HG02973 (cell line): ENCODE data around the gene STON2.

Source experiments
- ATAC-seq: cut with Tn5 transposase; IDR thresholded peaks from one replicate; pipeline ENCODE4 v1.9.1; 2021; ENCODE audit warnings: moderate library complexity; ENCODE audit not compliant: unreplicated experiment

The STON2 gene

DNA sequence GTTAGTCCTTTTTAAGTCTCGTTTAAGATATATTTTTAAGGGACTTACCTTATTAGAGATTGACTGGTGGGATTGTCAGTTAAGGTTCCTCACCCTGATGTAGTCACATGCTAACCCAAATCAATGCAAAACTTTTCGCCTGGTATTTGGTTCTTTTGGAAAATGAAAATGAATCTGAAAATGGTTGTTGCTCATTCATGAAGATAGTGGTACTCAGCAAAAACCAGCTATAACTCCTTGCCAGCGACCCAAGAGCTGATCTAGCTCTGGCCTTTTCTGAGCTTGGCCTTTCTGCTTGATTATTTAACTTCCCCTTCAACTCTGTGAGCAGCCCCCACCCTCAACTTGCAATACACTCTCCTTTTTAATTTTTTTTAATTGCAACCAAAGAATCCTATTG lies 94.4 kb downstream of the STON2 start:
- ATAC-seq = no peak

DNA sequence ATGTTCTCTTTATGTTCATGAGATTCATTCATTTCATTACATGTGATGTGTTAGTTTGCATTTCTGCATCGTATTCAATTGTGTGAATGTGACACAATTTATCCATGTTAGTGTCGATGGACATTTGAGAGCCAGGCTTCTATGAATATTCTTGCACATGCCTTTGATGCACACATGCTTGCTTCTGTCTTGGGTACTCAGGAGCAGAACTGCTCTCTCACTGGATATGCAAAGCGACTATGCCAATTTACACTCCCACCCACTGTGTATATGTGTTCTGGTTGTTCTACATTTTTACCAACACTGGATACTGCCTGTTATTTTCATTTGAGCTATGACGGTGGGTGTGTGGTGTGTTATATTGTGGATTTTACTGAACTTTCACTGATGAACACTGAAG lies 95.1 kb downstream of the STON2 start:
- ATAC-seq = no peak

DNA sequence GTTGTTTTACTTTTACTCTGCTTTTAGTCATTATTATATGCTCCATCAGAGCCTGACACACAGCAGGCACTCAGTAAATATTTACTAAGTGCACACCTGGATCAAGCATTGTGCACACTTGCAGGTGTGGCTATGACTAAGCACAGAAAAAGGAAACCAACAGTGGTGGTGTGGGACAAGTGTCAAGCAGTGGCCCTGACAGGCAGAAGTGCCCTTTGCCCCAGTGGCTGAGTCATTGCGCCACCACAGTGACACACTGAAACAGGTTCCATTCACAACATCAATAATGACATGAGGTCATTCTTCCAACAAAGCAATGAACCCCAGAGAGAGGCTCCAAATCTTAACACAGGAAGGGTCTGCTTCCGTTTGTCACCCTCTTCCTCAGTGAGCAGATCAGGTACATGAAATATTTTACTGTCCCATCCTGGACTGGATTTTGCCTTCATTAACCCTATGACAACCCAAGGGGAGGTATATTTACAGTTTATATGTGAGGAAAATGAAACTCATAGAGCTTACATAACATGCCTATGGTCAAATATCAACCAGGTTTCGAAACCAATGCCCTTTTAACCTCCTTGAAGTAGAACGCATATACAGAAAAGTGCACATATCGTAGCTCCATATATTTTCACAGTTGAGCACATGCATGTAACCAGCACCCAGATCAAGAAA lies 96.7 kb downstream of the STON2 start:
- peak; percentile 95 for ATAC-seq

DNA sequence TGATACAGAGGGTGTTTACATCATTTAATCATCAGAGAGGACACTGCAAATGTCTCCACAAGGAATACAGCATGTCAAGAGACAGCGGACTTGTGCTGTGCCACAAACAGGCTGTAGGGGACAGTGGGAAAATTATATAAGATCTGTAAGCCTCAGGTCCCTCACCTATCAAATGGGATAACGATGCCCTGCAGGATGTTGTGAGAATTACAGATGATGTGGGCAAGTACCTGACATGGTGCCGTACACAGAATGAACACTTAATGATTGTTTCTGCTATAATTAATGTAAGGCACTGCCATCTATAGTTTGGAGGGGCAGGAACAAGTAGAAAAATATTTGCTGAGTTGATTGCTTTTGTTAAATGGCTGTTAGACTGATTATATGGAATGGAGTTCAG lies 97.5 kb downstream of the STON2 start:
- no peak for ATAC-seq

DNA sequence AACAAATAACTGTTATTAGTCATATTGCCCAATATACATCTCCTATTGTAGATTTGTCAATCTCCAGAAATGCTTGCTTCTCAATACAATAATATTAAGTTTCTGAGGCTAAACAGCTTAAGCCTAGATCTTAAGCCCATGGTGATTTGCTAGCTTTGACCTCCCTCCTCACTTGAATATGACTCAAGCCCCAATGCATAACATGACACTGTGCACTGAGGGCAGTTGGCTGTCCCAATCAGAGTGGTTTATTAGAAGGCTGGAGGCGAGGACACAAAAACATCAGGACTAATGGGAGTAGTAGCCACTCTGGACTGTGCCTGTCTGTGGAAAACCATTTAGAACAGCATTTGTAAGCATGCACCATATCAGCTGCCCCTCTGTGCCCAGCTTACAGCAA lies 98.3 kb downstream of the STON2 start:
- ATAC-seq = no peak

DNA sequence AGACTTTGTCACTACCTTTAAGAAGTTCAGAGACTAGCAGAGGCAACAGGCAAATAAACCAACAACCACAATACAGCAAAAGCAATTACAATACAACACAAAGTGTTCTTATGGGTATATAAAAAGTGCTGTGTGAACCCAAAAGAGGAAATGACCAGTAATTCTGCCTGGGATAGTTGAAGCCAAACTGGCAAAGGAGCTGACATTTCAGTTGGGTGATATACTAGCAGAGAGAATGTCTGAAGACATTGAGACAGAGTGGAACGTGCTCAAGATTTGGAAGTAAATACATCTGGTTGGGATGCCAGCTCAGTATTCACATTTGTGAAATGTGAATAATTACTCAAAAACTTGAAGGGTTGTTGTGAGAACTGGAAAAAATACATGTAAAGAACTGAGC lies 98.8 kb downstream of the STON2 start:
- no peak for ATAC-seq

DNA sequence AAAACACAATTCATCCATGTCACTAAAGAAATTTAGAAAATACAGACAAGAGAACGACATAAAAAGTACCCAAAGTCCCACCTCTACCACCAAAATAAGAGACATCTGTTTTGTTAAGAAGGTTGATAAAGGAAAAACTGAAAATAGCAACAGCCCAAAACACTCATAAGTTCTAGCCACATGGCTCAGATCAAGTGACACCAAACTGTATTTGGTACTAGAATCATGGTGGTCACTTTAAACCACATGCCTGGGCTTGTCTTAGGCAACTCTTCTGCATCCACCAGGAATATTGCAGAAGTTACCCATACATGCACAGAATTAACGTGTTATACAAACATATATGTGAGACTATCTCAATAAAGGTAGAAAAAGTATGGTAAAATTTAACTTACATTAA lies 101.2 kb downstream of the STON2 start:
- ATAC-seq = no peak

DNA sequence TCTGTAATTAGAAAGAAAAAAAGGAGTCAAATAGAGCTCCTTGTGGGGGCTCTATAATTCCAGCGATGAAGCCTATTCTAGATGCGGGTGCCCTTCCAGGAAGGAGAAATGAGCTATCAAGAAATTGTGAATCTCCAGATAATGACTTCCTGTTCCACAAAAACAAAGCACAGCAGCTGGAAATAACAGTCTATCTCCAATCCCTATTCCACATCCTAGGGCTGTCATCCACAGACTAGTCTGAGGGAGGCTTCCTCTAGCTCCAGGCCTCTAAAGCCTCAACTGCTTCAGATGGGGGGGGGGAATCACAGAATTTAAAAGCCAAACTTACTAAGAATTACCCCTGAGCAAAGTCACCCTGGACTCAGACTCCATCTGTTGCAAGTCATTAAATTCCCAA lies 102.0 kb downstream of the STON2 start:
- ATAC-seq = no peak

DNA sequence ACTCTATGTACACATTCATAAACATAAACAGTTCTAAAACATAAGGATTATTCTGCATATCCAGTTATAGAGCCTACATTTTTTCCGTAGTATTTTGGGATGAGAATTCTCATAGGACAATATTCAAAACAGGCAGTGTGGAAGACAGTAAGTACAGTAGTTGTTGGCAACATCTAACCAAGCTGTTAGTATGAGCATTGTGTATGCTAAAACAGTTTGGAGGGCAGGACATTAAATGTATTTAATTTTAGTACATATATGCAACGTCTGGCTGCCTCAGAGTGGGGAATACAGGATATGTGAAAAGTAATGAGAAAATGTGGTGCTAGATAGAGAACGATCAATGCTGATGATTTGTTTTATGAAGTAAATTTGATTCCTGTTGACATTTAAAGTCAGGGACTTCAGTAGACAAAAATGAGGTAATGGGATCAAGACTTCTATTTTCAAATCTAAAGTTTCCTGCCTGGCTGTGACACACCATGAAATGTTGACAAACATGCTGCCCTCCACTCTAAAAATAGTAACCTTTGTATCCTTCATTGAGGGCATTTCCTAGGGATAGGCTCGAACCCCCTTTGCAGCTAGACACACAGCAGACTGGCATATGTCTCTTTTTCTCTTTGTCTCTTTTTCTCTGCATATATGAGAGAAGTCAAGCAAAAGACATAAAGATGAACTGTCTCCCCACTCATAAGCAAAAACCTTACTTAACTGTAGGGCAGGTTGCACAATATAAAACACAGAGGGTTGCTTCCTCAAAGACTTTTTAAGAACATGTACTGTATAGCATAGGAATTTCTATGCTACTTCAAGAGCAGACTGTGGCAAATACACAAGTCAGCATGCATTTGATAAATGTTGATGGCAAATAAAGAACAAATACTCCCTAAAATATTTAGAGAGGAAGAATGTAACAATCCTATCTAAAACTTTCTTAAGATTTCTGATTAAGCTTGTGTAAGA lies 103.9 kb downstream of the STON2 start:
- no peak for ATAC-seq

DNA sequence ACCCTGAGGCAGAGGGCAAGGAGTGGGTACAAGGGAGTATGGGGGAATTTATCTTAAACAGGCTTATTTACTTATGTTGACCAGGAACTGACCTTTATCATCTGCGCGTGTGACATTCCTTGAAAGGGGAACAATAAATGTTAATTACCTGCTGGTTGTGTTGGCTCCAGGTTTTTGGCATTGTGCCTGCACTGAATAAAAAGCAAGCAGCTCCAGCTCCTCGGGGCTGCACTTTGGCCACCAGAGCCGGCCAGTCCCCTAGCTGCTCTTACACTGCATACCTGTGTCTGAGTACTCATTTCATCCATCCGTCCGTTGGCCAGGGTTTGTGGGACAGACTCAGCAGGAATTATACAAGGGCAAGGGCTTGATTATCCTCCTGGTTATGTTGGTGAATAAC lies 110.6 kb downstream of the STON2 start:
- ATAC-seq = no peak

DNA sequence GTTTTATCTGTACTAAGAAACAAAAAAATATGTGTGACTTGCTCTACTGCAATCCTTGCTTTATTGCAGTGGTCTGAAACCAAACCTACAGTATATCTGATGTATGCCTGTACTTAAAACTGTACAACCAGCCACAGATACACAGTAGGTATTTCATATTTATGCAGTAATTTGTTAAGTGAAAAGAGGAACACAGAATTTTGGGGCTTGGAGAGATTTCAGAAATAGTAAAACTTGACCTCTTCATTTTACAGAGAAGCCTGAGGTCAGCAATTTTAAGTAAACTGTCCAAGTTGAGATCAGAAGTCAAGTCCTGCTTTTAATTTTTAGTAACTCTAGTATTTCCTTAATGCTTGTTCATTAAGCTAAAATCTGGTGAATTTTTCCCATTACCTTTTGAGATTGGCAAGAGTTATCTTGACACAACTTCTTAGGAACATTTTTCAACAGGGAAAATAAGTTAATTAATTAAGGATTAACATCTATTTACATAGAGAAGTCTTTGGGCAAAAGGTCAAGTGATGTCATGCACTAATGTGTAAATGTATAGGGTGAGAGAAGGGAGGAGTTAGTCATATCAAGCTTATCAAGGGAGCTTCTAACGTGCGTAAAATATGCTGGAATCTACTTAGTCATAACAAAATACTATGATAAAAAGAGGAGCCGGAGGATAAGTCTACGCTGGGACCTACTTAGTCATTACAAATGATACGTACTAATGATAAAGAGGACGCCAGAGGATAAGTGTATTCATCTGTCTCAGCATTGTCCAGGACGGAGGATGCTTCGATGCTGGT lies 113.4 kb downstream of the STON2 start:
- ATAC-seq = no peak

DNA sequence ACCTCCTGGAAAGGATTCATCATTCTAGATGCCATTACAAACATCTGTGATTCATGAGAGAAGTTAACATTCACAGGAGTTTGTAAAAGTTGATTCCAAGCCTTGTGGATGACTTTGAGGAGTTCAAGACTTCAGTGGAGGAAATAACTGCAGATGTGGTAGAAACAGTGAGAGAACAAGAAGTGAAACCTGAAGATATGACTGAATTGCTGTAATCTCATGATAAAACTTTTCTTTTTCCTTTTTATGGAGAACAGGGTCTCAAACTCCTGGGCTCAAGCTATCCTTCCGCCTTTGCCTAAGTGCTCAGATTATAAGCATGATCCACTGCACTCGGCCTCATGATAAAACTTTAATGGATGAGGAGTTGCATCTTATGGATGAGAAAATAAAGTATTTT lies 114.9 kb downstream of the STON2 start:
- ATAC-seq = no peak

DNA sequence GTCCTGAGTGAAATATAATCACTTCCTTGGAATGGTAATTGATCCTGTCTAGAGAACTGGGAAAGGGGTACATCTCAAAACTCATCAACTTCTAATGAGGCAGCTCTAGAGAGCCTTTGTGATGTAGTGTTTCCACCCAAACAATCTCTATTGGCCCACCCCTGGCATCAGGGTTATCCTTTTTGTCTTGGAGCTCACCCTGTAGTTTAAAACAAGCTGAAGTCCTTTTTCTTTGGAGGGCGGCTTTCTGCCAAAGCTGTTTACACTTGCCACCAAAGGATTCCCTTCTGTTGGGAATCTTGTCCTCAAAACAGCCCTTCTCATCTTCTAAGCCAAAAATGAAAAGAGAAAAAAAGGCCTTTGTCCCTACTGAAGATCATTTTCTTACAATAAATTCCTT lies 118.8 kb downstream of the STON2 start:
- no peak for ATAC-seq

DNA sequence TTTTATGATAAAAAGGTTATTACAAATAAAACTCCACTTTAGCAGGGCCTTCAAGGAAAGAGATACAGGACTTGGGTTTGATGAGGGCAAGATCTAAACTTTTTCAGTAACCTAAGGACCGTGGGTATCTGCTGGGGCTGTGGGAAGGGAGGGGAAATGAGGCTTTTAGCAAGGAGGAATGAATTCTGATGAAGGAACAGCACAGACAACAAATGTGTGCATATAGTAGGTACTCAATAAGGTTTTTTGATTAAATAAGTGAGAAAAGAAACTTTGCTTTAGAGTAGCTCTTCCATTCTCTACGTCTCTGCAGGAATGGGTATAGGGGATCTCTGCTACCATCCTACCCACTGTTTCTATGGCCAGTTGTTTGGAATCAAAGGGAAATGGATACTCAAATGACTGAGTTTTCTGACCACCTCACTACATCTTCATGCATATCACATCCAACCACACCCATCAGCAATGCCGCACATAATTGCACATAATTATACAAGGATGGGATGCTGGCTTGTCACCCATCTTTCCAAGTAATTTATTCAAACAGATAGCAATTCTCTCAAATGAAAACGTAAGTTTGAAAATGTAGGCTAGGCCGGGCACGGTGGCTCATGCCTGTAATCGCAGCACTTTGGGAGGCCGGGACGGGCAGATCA lies 119.9 kb downstream of the STON2 start:
- ATAC-seq = no peak

DNA sequence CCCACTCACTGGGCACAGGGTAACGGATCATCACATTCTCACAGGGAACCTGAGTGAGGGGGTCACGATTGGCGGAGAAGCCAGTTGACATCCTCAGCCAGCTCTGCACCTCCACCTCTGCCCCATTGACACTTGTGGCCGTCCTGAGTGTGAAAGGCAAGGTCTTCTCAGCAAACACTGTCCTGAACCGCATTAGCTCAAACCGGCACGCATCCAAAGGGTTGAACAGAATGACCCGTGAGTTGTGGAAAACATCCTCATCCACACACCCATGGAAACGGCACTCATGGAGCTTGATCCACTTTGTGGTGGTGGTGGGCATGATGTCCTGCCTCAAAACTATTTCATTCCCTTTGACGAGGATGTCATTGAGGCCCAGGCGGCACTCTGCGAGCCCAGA lies 123.0 kb downstream of the STON2 start:
- no peak for ATAC-seq

DNA sequence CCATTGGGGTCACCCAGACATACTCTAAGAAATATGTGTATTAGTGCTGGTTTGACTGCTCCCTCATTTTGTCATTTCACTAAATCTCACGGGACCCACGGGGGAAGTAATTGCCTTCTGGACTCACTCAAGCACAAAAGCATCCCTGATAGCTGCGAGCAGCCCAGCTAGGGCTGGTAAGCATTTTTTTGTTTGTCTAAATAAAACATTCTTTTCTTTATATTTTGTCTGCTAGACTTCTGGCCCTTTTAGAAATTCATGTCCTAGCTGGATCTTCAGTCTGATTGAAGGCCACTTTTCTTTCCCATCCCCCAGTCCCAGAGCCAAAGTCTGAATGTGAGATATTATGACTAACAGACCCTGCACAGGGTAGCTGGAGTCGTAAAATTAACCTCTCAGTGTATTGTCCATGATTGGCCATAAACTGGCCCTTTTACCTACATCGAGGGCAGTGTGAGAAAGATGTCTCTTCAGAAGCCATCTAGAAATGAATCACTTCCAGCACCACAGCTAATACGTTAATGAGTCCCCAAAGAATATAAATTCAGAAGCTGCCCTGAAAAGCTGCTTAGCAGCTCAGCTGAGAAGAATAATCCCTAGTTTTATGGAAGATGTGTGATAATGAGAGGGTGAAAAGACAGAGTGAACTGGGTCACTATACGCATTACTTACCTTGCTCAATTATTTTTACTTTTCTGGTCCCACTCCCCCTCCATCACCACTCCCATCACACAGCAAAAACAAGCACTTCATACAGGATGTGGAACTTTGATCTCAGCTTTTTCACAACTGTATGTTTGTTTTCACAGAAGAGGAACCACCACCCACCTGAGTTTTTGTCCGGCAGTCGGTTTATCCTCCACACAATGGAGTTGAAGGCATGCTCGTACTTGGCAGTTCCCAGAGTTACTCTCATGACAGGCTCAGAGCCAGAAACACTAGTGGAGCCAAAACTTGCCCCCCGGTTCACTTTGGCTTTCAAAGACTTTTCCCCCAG lies 123.8 kb downstream of the STON2 start:
- peak; percentile 72 for ATAC-seq

DNA sequence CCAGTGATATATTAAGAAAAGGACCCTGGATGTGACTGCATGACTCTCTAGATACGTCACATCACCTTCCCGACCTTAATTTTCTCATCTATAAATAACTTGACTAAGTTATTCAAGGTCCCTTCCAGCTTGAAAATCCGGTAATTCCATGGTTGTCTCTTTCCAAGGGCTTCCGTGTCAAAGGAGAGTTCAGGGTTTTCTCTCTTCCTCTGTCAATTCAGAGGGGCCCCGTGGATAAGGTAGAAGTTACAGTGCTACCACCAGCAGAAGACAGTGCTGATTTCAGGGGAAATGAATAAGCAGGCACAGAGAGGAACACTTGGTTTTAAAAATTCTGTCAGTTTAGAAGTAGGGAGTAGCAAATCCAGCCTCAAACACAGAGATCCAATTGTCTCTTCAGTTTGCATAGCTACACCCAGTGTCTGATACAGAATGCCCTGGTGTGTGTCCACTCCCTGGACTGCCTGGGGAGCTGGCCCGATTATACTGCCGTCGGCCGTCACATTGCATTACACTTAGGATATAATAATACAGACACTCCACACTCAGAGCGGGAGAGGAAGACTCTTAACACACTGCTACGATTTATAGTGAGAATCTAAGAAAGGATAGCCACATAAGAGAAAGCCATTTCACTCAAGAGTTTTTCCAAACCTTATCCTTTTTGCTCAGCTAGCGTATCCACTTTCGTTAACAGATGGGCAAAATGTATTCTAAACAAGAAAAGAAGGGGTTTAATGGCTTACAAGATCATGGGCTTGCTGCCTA lies 124.6 kb downstream of the STON2 start:
- ATAC-seq = no peak

DNA sequence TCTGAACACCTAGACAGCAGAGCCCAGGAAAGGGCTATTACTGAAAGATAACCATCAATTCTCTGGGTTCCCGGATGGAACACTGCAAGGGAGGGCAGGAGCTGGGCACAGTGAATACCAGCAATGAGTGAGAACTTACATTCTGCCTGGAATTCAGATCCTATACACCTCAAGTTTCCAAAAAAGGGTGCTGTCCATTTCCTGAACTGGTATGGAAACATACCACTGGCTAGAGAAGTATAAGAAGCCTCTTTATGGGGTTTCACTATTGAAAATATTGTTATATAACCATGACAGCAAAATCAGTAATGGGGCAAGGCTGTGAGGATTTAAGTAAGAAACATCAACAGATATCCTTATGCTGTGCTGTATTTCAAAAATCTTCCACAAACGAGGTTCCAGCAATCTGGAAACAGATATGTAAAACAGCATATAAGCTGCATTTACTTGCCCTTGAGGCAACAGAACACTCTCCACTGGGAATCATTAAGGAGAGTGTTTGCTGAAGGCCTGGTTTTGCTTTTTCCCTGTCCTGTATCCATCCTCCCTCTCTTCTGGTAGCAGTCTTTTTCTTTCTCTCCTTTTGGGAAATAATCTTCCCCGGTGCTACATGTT lies 126.1 kb downstream of the STON2 start:
- no peak for ATAC-seq

DNA sequence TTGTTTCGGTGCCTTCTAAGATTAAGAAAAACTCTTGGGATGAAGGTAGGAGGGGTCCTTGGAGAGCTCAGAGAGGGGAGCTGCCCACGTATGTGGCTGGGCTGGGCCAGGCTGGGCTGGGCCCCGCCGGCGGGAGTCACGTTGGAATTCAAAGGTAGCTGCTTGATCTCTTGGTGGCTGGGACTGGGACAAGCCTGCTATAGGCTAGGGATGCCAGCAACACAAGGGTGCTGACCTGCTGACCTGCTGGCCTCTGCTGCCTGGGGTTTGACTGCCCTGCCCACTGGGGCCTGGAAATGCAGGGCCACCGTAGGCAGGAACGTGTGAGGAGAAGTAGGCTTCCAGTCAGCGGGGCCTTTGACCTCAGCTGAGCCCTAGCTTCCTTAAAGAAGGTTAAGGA lies 126.6 kb downstream of the STON2 start:
- ATAC-seq = no peak
